SIG-M5 treated with dmso at 0.1 percent for 504 hours (cell line): Measurements from ENCODE around the gene NPW.

Experiments used
- DNase-seq: peaks from one replicate; lab custom pipeline; 2025; ENCODE audit not compliant: unreplicated experiment; lab: John Stamatoyannopoulos, UW

NPW gene

GRCh38 chr16:1984347-1985225 lies 35.0 kb upstream of the NPW start:
- DNase-seq: no peak

- DNase-seq: no peak
Measured at GRCh38 chr16:1985466-1986150, 34.0 kb upstream of the NPW start.

GRCh38 chr16:1987198-1987597 lies 32.4 kb upstream of the NPW start:
- DNase-seq: no peak

GRCh38 chr16:1989209-1990100 lies 30.1 kb upstream of the NPW start, which contains the start of gene SYNGR3:
Gene SYNGR3 (plus strand): TSS chr16:1989970. CDS start chr16:1990103, 133 bp downstream.
- DNase-seq: no peak

GRCh38 chr16:1990101-1990350 lies 29.6 kb upstream of the NPW start:
- no peak for DNase-seq

GRCh38 chr16:1990351-1991134 lies 29.0 kb upstream of the NPW start:
- DNase-seq: no peak

- no peak for DNase-seq
Measured at GRCh38 chr16:1991135-1991551, 28.4 kb upstream of the NPW start.

- DNase-seq: no peak
Measured at GRCh38 chr16:1991588-1991947, 28.0 kb upstream of the NPW start.

- DNase-seq: peak; percentile 76
Measured at GRCh38 chr16:1991948-1992703, 27.5 kb upstream of the NPW start.

GRCh38 chr16:1992704-1993317 lies 26.8 kb upstream of the NPW start:
- no peak for DNase-seq

GRCh38 chr16:1993731-1994131 lies 25.9 kb upstream of the NPW start:
- DNase-seq: peak; percentile 42

- DNase-seq: no peak
Measured at GRCh38 chr16:1997494-1998359, 21.9 kb upstream of the NPW start.

GRCh38 chr16:1998360-1998835 lies 21.2 kb upstream of the NPW start:
- no peak for DNase-seq

- no peak for DNase-seq
Measured at GRCh38 chr16:1998852-1999801, 20.5 kb upstream of the NPW start.

GRCh38 chr16:1999866-2000514 lies 19.6 kb upstream of the NPW start:
- no peak for DNase-seq

- no peak for DNase-seq
Measured at GRCh38 chr16:2001035-2001434, 18.6 kb upstream of the NPW start.
